T-helper 2 cell treated with Interferon-gamma antibody and Interleukin-4, amounts not matched to agents 100 ng/mL and 5 ng/mL, for 36 hours (primary cell): ENCODE results near the gene SEC24A. TPM values are rescaled to one million over a fixed set of nuclear protein-coding genes. Genes with fewer than 3 reads are reported as not detected.
"Not testable (repeated sequence)": the region's sequence is repeated elsewhere in the genome, so short reads cannot be mapped to it uniquely, and the experiment has no call there.

Experiments used
- intact Hi-C: fragments of 100-400 bp; cut with micrococcal nuclease; formaldehyde crosslinking; loops from one replicate; pipeline ENCODE4 v1.15.1; 2023
- total RNA-seq: library from RNA; stranded (reverse); gene quantifications from 2 replicates; pipeline ENCODE4 v1.2.3, GENCODE V29; 2022

The SEC24A gene
- total RNA-seq, 1 donor from 2014 or later = 26.7 TPM

- intact Hi-C loops = loop anchor here (1.0 to 5.0 kb wide), 6 partner anchors 40 to 422 kb away; partner anchors contain the start of genes C5orf24, CDKL3, DDX46 and PCBD2
Measured at GRCh38 chr5:134649163-134649835, 714 bp downstream of the SEC24A start.

GRCh38 chr5:134650660-134651059 is 2.1 kb downstream of the SEC24A start:
- intact Hi-C loops = not testable (repeated sequence)

- intact Hi-C loops = no loop called here
Measured at GRCh38 chr5:134651531-134651930, 2.9 kb downstream of the SEC24A start.

GRCh38 chr5:134656690-134657089 is 8.1 kb downstream of the SEC24A start:
- intact Hi-C loops = no loop called here

- intact Hi-C loops = no loop called here
Measured at GRCh38 chr5:134659456-134659855, 10.9 kb downstream of the SEC24A start.

GRCh38 chr5:134659922-134660321 is 11.3 kb downstream of the SEC24A start:
- intact Hi-C loops = no loop called here

- intact Hi-C loops = no loop called here
Measured at GRCh38 chr5:134662971-134663370, 14.4 kb downstream of the SEC24A start.

- intact Hi-C loops = no loop called here
Measured at GRCh38 chr5:134664448-134664847, 15.9 kb downstream of the SEC24A start.

- intact Hi-C loops = not testable (repeated sequence)
Measured at GRCh38 chr5:134673546-134673945, 25.0 kb downstream of the SEC24A start.

- intact Hi-C loops = not testable (repeated sequence)
Measured at GRCh38 chr5:134677357-134677756, 28.8 kb downstream of the SEC24A start.

- intact Hi-C loops = not testable (repeated sequence)
Measured at GRCh38 chr5:134690144-134690543, 41.6 kb downstream of the SEC24A start.

GRCh38 chr5:134692722-134693121 is 44.1 kb downstream of the SEC24A start:
- intact Hi-C loops = no loop called here

GRCh38 chr5:134708301-134708700 is 59.7 kb downstream of the SEC24A start:
- intact Hi-C loops = no loop called here

GRCh38 chr5:134714120-134714519 is 65.5 kb downstream of the SEC24A start:
- intact Hi-C loops = no loop called here

GRCh38 chr5:134714541-134714940 is 66.0 kb downstream of the SEC24A start:
- intact Hi-C loops = no loop called here

GRCh38 chr5:134715466-134715865 is 66.9 kb downstream of the SEC24A start:
- intact Hi-C loops = not testable (repeated sequence)

- intact Hi-C loops = no loop called here
Measured at GRCh38 chr5:134724872-134725271, 76.3 kb downstream of the SEC24A start.

- intact Hi-C loops = loop anchor here (10.0 kb wide), 1 partner anchor 318 kb away; the partner anchor contains the start of gene CDKN2AIPNL
Measured at GRCh38 chr5:134732819-134733218, 84.2 kb downstream of the SEC24A start.

GRCh38 chr5:134735243-134735642 is 86.7 kb downstream of the SEC24A start:
- intact Hi-C loops = loop anchor here (5.0 to 10.0 kb wide), 2 partner anchors 320 to 733 kb away; partner anchors contain the start of genes CDKN2AIPNL and VDAC1

- intact Hi-C loops = loop anchor here (5.0 to 10.0 kb wide), 2 partner anchors 321 to 734 kb away; partner anchors contain the start of genes CDKN2AIPNL and VDAC1
Measured at GRCh38 chr5:134736173-134736812, 87.7 kb downstream of the SEC24A start.

GRCh38 chr5:134738133-134738962 is 89.8 kb downstream of the SEC24A start, which contains the start of gene CAMLG:
CAMLG (plus strand) TSS chr5:134738548; CDS start chr5:134738621, 73 bp downstream.
- intact Hi-C loops = loop anchor here (1.0 to 10.0 kb wide), 13 partner anchors 20 to 1776 kb away; partner anchors contain the start of genes AFF4, C5orf24, CDKN2AIPNL and DDX46
